ENCODE results near the gene HNRNPA3.
"Not testable (repeated sequence)": the region's sequence is repeated elsewhere in the genome, so short reads cannot be mapped to it uniquely, and the experiment has no call there.

The HNRNPA3 gene

GRCh38 chr2:177234267-177234666, 21.7 kb downstream of the HNRNPA3 start:
- DNase-seq = no peak

- DNase-seq = no peak
Measured at GRCh38 chr2:177235855-177236437, 23.4 kb downstream of the HNRNPA3 start.

- no peak for DNase-seq
Measured at GRCh38 chr2:177237932-177238331, 25.3 kb downstream of the HNRNPA3 start.

- DNase-seq = no peak
Measured at GRCh38 chr2:177239053-177239452, 26.5 kb downstream of the HNRNPA3 start.

GRCh38 chr2:177239932-177240630, 27.5 kb downstream of the HNRNPA3 start:
- no peak for DNase-seq

GRCh38 chr2:177241711-177242120, 29.1 kb downstream of the HNRNPA3 start:
- no peak for DNase-seq

- DNase-seq = no peak
Measured at GRCh38 chr2:177242121-177242987, 29.8 kb downstream of the HNRNPA3 start.

- DNase-seq = no peak
Measured at GRCh38 chr2:177243073-177243472, 30.5 kb downstream of the HNRNPA3 start.

- no peak for DNase-seq
Measured at GRCh38 chr2:177243476-177243875, 30.9 kb downstream of the HNRNPA3 start.

- DNase-seq = no peak
Measured at GRCh38 chr2:177244244-177244771, 31.7 kb downstream of the HNRNPA3 start.

- DNase-seq = no peak
Measured at GRCh38 chr2:177245010-177245422, 32.4 kb downstream of the HNRNPA3 start.

GRCh38 chr2:177246000-177246399, 33.4 kb downstream of the HNRNPA3 start:
- no peak for DNase-seq

- DNase-seq = not testable (repeated sequence)
Measured at GRCh38 chr2:177246523-177247030, 34.0 kb downstream of the HNRNPA3 start.

- no peak for DNase-seq
Measured at GRCh38 chr2:177247693-177248262, 35.2 kb downstream of the HNRNPA3 start.

- no peak for DNase-seq
Measured at GRCh38 chr2:177249038-177249437, 36.4 kb downstream of the HNRNPA3 start.

- no peak for DNase-seq
Measured at GRCh38 chr2:177250461-177250860, 37.9 kb downstream of the HNRNPA3 start.

GRCh38 chr2:177251165-177251542, 38.6 kb downstream of the HNRNPA3 start:
- no peak for DNase-seq

GRCh38 chr2:177252808-177253531, 40.4 kb downstream of the HNRNPA3 start:
- no peak for DNase-seq

- no peak for DNase-seq
Measured at GRCh38 chr2:177253704-177254103, 41.1 kb downstream of the HNRNPA3 start.

- DNase-seq = no peak
Measured at GRCh38 chr2:177254433-177255226, 42.0 kb downstream of the HNRNPA3 start.

- DNase-seq = no peak
Measured at GRCh38 chr2:177255227-177255601, 42.6 kb downstream of the HNRNPA3 start.

All from activated CD8-positive, alpha-beta memory T cell treated with anti-CD3 and anti-CD28 coated beads, Interleukin-2, amount 50 U/mL, for 48 hours (primary cell).